ENCODE measurements around the gene RRP8.

Gene RRP8

DNA sequence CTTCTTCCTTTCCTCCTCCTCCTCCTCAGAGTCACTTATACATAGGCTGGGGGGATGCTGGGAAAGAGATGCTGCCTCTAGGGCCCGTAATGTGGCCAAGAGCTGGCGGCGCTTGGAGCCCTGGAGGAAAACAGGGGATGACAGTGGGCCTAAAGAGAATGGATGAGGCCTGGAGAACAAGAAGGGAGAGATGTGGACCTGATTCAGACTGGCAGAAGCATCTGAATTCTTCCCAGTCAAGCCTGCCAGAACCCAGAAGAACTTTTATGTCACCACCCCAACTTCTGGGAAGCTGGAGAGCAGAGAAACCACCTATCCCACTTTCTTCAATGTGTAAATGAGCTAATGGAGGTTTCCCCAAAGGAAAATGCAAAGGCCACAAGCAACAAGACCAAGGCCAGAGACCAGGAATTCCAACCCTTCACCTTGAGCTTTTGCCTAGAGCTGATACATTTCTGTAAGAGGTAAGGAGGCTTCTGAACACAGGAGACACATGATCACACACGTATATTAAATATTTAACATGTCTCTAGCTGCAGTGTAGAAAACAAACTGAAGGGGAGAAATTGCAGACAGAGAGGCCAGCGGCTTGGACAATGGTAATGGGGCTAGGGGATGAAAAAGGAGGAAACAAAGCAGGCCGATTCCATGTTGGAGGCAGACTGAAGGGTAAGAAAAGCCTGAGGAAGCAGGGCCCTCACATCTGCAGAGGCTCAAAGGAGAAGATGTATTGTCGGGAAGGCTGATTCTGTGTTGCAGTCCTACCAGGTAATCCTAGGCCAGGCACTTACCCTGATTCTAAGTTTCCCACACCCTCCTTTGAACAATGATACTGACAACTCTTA lies 1.1 kb downstream of the RRP8 start:
- TF ChIP-seq TCF12 (IDR thresholded peaks at IDR 0.05; ENCODE audit: low read depth) = no peak
- no peak for TF ChIP-seq CREB1 (IDR thresholded peaks at IDR 0.05; ENCODE audit: low read depth)
- no peak for TF ChIP-seq EP300 (IDR thresholded peaks at IDR 0.05; ENCODE audit: borderline replicate concordance)
- TF ChIP-seq EGR1 (IDR thresholded peaks at IDR 0.05) = no peak
- no peak for TF ChIP-seq YY1 (IDR thresholded peaks at IDR 0.05; ENCODE audit: low read depth)
- no peak for TF ChIP-seq ZBTB7A (IDR thresholded peaks at IDR 0.05; ENCODE audit: low read depth)
- no peak for TF ChIP-seq RAD21 (IDR thresholded peaks at IDR 0.05; ENCODE audit: low read depth)
- TF ChIP-seq NFIC (IDR thresholded peaks at IDR 0.05) = no peak
- no peak for TF ChIP-seq TAF1 (IDR thresholded peaks at IDR 0.05; ENCODE audit: low read depth)
- TF ChIP-seq, protein P1, sequence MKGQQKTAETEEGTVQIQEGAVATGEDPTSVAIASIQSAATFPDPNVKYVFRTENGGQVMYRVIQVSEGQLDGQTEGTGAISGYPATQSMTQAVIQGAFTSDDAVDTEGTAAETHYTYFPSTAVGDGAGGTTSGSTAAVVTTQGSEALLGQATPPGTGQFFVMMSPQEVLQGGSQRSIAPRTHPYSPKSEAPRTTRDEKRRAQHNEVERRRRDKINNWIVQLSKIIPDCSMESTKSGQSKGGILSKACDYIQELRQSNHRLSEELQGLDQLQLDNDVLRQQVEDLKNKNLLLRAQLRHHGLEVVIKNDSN (IDR thresholded peaks at IDR 0.05) = no peak
- TF ChIP-seq CEBPB (IDR thresholded peaks at IDR 0.05) = no peak

- TF ChIP-seq, protein P2, sequence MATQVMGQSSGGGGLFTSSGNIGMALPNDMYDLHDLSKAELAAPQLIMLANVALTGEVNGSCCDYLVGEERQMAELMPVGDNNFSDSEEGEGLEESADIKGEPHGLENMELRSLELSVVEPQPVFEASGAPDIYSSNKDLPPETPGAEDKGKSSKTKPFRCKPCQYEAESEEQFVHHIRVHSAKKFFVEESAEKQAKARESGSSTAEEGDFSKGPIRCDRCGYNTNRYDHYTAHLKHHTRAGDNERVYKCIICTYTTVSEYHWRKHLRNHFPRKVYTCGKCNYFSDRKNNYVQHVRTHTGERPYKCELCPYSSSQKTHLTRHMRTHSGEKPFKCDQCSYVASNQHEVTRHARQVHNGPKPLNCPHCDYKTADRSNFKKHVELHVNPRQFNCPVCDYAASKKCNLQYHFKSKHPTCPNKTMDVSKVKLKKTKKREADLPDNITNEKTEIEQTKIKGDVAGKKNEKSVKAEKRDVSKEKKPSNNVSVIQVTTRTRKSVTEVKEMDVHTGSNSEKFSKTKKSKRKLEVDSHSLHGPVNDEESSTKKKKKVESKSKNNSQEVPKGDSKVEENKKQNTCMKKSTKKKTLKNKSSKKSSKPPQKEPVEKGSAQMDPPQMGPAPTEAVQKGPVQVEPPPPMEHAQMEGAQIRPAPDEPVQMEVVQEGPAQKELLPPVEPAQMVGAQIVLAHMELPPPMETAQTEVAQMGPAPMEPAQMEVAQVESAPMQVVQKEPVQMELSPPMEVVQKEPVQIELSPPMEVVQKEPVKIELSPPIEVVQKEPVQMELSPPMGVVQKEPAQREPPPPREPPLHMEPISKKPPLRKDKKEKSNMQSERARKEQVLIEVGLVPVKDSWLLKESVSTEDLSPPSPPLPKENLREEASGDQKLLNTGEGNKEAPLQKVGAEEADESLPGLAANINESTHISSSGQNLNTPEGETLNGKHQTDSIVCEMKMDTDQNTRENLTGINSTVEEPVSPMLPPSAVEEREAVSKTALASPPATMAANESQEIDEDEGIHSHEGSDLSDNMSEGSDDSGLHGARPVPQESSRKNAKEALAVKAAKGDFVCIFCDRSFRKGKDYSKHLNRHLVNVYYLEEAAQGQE (IDR thresholded peaks at IDR 0.05; ENCODE audit: low read depth) = no peak
- no peak for TF ChIP-seq FOXM1 (IDR thresholded peaks at IDR 0.05; ENCODE audit: borderline replicate concordance, low read depth)
- TF ChIP-seq ZBTB7A (IDR thresholded peaks at IDR 0.05; ENCODE audit: low read depth) = no peak
- no peak for TF ChIP-seq RAD21 (IDR thresholded peaks at IDR 0.05; ENCODE audit: low read depth)
- no peak for TF ChIP-seq NFIC (IDR thresholded peaks at IDR 0.05)
- no peak for TF ChIP-seq TCF12 (IDR thresholded peaks at IDR 0.05; ENCODE audit: low read depth)
- no peak for TF ChIP-seq EGR1 (IDR thresholded peaks at IDR 0.05)
- no peak for TF ChIP-seq TAF1 (IDR thresholded peaks at IDR 0.05; ENCODE audit: low read depth)
- no peak for TF ChIP-seq YY1 (IDR thresholded peaks at IDR 0.05; ENCODE audit: low read depth)
- TF ChIP-seq CEBPB (IDR thresholded peaks at IDR 0.05) = no peak
- TF ChIP-seq EP300 (IDR thresholded peaks at IDR 0.05; ENCODE audit: borderline replicate concordance) = no peak
- no peak for TF ChIP-seq CREB1 (IDR thresholded peaks at IDR 0.05; ENCODE audit: low read depth)
- TF ChIP-seq, protein P3, sequence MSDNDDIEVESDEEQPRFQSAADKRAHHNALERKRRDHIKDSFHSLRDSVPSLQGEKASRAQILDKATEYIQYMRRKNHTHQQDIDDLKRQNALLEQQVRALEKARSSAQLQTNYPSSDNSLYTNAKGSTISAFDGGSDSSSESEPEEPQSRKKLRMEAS (IDR thresholded peaks at IDR 0.05) = no peak
- TF ChIP-seq, protein P1 (IDR thresholded peaks at IDR 0.05) = no peak
- no peak for TF ChIP-seq TEAD4 (IDR thresholded peaks at IDR 0.05)
Measured at GRCh38 chr11:6601041-6601461, 2.4 kb downstream of the RRP8 start.

GRCh38 chr11:6599881-6600390 lies 3.5 kb downstream of the RRP8 start:
- TF ChIP-seq, protein P3 (IDR thresholded peaks at IDR 0.05) = no peak
- TF ChIP-seq CEBPB (IDR thresholded peaks at IDR 0.05) (no peak), RAD21 (IDR thresholded peaks at IDR 0.05; ENCODE audit: low read depth) (no peak), FOXM1 (IDR thresholded peaks at IDR 0.05; ENCODE audit: borderline replicate concordance, low read depth) (no peak), NFIC (IDR thresholded peaks at IDR 0.05) (no peak), YY1 (IDR thresholded peaks at IDR 0.05; ENCODE audit: low read depth) (no peak), ZBTB7A (IDR thresholded peaks at IDR 0.05; ENCODE audit: low read depth) (no peak), EP300 (IDR thresholded peaks at IDR 0.05; ENCODE audit: borderline replicate concordance) (no peak), TCF12 (IDR thresholded peaks at IDR 0.05; ENCODE audit: low read depth) (no peak), TEAD4 (IDR thresholded peaks at IDR 0.05) (no peak), TAF1 (IDR thresholded peaks at IDR 0.05; ENCODE audit: low read depth) (no peak), CREB1 (IDR thresholded peaks at IDR 0.05; ENCODE audit: low read depth) (no peak), EGR1 (IDR thresholded peaks at IDR 0.05) (no peak)
- TF ChIP-seq, protein P2 (IDR thresholded peaks at IDR 0.05; ENCODE audit: low read depth) = no peak
- TF ChIP-seq, protein P1 (IDR thresholded peaks at IDR 0.05) = no peak

- TF ChIP-seq CREB1 (IDR thresholded peaks at IDR 0.05; ENCODE audit: low read depth) (no peak), CEBPB (IDR thresholded peaks at IDR 0.05) (no peak), TAF1 (IDR thresholded peaks at IDR 0.05; ENCODE audit: low read depth) (no peak), TEAD4 (IDR thresholded peaks at IDR 0.05) (no peak)
- TF ChIP-seq, protein P3 (IDR thresholded peaks at IDR 0.05) = no peak
Measured at GRCh38 chr11:6599449-6599848, 4.0 kb downstream of the RRP8 start.

Data from Ishikawa (cell line).